Effector CD8-positive, alpha-beta T cell (primary cell): ENCODE results near the gene GEN1.

ENCODE experiments used
- DNase-seq: peaks from one replicate; lab custom pipeline; 2025; lab: John Stamatoyannopoulos, UW
- total RNA-seq, 4 experiments: gene quantifications; one replicate each; lab custom pipeline; 2026; lab: John Stamatoyannopoulos, UW

Gene GEN1, protein sequence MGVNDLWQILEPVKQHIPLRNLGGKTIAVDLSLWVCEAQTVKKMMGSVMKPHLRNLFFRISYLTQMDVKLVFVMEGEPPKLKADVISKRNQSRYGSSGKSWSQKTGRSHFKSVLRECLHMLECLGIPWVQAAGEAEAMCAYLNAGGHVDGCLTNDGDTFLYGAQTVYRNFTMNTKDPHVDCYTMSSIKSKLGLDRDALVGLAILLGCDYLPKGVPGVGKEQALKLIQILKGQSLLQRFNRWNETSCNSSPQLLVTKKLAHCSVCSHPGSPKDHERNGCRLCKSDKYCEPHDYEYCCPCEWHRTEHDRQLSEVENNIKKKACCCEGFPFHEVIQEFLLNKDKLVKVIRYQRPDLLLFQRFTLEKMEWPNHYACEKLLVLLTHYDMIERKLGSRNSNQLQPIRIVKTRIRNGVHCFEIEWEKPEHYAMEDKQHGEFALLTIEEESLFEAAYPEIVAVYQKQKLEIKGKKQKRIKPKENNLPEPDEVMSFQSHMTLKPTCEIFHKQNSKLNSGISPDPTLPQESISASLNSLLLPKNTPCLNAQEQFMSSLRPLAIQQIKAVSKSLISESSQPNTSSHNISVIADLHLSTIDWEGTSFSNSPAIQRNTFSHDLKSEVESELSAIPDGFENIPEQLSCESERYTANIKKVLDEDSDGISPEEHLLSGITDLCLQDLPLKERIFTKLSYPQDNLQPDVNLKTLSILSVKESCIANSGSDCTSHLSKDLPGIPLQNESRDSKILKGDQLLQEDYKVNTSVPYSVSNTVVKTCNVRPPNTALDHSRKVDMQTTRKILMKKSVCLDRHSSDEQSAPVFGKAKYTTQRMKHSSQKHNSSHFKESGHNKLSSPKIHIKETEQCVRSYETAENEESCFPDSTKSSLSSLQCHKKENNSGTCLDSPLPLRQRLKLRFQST
- total RNA-seq: 8.7 to 22.3 (median 14.9) reads per million in 4 experiments

DNA sequence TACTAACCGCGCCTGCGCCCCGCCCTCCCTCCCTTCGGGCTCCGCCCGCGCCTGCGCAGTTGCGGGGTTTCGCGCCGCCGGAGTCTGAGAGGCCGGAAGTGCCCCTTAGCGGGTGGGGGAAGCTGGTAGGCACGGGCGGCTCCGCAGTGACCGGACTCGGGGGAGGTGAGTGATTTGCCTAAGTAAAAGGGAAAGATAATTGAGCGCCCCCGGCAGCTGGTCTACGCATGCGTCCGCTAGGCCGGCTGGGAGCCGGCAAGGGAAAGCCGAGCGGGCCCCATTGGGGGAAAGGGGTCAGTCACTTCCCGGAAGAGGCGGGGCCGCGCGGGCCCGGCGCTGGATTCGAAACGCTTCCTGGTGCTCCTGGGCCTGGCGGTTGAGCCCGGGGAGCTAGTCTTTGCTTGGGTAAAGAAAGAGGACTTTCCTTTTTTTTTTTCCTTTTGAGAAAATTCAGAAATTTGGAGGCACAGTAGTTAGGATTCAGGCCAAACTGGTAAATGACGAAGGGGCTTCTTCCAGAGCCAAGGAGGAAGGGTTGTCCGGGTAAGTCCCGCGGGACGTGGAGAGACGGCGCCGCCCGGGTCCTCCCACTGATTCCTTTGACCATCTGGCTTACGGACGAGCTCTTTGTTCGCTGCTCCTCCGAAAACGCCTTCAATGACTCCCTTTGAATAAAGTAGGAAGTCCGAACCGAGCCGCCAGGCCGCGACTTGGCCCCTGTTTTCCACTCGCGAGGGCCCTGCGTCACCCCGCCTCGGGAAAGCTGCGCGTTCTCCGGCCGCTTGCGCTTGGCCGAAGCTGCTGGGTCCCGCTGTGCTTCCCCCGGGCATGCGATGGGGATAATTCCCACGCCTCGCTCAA lies at the start of gene GEN1, which contains the start of gene SMC6:
Gene GEN1 (plus strand): TSS at position 336 of the 861 bp plus-strand sequence. CDS start 5,806 bp downstream, outside the sequence.
Gene SMC6 (minus strand): TSS at position 8 of the 861 bp plus-strand sequence. CDS start 7,864 bp downstream, outside the sequence.
- peak; percentile 94 for DNase-seq

DNA sequence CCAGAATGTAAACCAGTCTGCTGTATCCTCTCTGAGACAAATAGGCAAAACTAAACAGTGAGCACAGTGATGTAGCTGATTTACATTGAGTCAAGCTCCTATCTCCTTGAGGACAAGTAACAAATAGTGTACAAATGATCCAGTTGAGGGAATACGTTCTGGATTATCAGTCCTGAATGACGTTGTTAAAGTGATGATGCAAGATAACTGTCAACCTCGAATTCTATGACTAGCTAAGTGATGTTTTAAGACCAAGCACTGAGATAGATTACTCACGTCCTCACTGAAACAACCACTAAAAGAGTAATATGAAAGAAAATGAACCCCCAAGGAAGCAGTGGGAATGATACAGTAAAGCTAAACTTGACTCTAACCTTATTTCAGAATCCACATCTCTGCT lies 47.1 kb upstream of the GEN1 start:
- DNase-seq: no peak

DNA sequence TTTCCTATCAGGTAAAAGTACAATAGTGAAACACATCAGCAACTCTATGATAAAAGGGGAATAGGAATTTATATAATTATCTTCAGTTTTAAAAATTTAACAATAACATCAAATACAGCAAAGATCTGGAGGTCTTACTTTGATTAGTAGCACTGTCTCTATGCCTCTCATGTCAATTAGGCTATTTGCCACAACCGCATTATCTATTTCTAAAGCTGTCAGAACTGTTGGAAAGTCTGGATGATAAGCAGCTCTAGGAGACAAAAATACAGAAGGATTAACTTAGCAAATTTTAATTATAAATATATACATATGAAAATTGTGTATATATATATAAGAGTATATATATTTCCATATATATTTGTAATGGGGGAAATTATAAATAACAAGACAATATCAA lies 45.4 kb upstream of the GEN1 start:
- DNase-seq: no peak

DNA sequence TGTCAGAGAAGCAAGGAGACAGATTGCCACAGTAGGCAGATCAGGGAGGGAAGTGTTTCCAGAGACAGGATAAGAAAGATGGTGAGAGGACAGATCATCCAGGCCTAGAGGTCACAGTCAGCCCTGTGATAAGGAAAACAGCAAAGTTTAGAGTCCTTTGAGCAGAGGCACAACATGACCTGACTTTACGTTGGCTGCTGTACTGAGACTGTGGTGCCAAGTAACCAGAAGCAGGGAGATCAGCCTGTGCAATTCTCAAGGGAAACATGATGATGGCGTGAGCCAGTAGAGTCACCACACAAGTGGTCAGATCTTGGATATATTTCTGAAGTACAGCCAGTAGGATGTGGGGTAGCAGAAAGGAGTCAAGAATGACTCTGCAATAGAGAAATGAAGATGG lies 44.0 kb upstream of the GEN1 start:
- no peak for DNase-seq

DNA sequence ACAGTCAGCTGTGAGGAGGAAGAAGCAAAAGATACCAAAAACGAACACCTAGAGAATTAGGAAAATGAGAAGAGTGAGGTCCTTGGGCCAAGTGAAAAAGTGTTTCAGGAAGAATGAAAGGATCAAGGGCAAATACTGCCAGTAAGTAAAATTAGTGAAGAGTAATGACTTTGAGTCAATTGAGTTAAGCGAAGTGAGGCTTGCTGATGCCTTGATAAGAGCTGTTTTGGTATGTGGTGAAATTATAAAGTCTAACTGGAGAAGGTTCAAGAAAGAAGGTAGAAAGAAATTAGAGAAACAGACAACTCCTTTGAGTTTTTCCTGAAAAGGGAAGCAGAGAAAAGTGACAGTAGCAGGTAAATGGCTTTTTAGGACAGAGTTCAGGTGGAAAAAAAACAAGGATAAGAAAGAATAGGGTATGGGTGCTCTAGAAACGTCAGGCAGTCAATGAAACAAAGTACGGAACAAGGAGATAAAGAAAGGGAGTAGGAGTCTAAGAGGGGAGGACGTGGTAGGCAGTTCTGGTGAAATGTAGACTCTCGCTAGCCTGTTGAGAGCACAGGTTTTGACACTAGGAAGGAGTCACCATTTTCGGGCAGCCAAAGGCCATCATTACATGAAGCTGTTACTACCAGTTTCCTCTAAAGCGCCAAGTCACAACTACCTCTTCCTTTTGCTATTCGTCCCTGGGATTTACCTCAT lies 43.2 kb upstream of the GEN1 start:
- DNase-seq: no peak

DNA sequence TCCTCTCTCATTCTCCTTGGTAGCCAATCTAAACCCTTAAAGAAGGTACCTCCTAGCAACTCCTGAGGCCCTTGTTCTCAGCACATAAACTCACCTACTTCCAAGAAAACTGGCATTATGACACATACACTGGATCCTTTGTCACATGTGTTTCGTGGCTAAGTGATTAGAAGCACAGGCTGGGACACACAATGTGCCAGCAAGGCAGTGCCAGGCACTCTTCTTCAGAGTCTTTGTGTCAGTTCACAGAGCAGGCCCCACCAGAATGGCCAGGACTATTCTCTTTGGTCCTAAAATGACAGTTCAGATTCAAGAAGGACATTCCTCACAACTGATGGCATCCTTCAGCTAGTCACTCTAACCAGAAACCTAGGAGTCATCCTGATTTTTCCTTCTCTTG lies 40.6 kb upstream of the GEN1 start:
- no peak for DNase-seq

DNA sequence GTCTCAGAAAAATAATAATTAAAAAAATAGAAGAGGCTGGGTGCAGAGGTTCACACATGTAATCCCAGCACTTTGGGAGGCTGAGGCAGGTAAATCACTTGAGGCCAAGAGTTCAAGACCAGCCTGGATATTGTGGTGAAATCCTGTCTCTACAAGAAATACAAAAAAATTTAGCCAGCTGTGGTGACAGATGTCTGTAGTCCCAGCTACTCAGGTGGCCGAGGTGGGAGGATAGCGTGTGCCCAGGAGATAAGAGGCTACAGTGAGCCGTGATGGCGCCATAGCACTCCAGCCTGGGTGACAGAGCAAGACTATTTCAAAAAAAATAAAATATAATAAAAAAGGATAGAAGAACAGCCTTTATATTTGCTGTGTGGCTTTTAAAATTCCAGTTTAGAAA lies 36.3 kb upstream of the GEN1 start:
- DNase-seq: no peak

DNA sequence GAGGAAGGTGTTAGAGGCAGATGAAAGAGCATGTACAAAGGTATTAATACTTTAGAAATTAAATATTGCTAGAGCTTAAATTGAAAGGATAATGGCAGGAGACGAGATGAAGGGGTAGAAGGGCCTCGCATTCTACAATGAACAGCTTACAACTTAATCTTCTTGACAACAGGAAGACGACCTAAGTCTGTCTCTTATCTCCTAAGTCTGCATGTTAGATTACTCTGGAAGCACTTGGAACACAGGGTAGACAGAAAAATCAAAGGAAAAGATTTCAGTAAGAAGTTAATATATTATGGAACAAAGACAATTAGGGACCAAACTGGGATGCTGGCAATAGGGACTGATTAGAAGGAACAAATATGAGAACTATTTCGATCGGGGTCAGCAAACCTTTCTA lies 35.2 kb upstream of the GEN1 start:
- no peak for DNase-seq

DNA sequence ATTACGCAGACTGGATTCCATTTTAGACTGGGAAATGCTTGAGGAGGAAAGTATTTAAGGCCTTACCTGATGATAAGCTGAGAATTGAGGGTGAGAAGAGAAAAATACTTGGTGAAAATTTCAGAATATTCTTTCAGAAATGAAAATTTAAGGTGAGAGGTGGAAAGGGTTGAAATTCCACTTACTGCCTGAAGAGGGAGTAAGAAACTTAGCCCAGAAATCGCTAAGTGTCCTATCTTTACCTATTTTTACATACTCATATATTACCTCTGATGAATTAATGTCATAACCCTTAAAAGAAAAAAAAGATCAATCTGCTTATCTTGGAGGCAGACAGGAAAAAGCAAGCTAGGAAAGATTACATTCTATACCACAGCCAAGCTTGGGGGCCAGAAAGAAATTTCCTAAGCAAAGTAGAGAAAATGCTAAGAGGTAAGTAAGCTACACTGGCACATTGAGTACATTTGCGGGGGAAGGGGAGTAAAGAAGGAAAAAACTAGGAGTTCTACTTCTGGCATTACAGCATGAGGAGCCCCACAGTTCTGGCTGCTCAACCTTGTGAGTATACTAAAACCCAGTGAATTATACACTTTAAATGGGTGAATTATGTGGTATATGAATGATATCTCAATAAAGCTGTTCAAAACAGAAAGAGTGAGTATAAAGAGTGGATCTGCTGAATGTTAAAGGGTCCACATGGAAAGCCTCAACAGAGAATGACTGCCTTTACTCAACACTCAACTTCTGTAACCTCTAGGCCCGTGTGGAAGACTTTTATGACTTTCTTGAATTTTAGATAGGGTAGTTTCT lies 34.2 kb upstream of the GEN1 start:
- no peak for DNase-seq

DNA sequence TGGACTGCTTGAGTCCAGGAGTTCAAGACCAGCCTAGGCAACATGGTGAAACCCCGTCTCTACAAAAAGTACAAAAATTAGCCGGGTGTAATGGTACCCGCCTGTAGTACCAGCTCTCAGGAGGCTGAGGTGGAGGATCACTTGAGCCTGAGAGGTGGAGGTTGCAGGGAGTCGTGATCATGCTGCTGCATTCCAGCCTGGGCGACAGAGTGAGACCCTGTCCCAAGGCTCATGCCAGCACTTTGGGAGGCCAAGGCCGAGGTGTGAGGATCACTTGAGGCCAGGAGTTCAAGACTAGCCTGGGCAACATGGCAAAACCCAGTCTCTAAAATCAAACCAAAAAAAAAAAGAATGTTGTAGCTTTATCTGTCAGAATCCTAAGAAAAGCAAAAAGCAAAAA lies 25.7 kb upstream of the GEN1 start:
- no peak for DNase-seq

DNA sequence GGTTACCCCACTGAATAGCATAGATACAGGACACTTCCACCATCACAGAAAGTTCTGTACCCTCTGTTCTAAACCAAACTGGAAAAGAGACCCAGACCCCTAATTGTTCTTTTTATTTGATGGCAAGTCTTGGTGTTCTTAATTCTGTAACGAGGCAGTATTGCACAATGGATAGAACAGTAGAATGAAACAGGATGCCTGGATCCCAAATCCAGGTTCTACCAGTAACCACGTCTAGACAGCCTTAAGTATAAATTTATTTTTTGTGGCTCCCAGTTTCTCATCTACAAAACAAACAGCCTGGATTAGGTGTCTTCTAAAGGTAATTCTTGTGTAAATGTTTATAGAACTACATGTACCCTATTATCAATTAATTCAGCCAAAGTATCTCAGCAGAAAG lies 24.1 kb upstream of the GEN1 start:
- DNase-seq: no peak

DNA sequence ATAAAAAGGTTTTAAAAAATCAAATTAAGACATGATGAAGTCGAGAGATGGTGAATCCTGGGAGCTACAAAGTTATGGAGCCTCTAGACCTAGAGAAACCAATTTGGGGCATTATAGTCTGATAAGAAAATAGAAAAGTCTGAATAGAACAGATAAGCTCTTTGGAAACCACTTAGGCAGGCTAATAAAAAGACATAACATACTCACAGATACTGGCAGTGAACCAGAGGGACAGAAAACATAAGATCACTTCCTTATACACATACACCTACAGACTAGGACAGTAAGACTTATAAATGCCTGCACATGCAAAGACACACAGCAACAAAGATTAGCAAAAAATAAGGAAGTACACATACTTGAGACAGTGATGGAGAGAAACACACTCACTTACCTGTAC lies 20.3 kb upstream of the GEN1 start:
- no peak for DNase-seq

DNA sequence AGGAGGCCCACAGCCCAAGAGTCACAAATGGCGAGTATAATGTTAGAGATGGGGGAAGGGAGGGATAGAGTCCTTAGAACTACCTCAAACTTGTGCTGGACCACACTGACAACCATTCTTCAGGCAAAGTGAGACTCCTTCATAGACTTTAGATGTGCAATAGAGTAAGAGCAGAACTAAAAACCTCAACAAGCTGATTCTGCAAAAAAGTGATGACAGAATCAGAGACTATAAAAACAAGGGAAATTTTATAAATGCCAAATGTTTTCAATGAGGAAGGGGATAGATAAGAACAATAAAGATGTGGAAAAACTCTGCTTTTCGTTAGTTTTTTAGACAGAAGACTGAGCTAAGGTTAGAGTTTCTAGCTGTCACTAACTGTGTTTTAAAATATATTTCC lies 18.1 kb upstream of the GEN1 start:
- no peak for DNase-seq

DNA sequence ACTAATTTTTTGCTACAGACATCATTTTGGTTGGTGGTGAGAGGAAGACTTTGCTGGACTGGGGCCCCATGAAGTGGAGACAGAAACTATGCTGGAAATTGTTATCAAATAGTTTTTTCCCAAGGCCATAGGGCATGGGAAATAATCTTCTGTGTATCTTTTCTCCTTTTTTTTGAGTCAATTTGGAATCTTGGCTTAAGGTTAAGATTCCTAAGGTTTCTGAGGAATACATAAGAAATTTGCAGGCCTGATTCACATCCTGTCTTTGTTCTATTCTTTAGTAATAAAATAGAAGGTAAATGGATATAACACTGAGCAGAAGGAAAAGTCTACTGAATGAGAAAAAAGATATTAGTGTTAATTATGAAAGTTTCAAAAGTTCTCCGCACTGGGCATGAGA lies 16.9 kb upstream of the GEN1 start:
- DNase-seq: no peak

DNA sequence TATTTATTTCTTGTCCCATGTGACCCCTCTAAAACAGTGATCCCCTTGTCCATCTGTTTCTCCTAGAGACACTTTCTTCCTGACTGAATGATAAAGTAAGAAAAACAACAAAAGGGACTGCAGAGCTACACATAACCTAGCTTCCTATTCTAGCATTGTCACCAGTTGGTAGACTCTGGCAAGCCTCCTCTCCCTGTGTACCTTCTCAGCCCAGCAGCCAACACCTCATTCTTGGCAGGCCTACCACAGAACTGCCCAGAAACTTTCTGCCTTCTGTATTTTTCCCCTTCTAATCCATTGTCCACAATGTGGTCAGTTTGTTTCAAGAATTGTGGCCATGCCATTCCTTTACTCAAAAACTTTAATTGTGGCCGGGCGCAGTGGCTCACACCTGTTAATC lies 13.7 kb upstream of the GEN1 start:
- no peak for DNase-seq

DNA sequence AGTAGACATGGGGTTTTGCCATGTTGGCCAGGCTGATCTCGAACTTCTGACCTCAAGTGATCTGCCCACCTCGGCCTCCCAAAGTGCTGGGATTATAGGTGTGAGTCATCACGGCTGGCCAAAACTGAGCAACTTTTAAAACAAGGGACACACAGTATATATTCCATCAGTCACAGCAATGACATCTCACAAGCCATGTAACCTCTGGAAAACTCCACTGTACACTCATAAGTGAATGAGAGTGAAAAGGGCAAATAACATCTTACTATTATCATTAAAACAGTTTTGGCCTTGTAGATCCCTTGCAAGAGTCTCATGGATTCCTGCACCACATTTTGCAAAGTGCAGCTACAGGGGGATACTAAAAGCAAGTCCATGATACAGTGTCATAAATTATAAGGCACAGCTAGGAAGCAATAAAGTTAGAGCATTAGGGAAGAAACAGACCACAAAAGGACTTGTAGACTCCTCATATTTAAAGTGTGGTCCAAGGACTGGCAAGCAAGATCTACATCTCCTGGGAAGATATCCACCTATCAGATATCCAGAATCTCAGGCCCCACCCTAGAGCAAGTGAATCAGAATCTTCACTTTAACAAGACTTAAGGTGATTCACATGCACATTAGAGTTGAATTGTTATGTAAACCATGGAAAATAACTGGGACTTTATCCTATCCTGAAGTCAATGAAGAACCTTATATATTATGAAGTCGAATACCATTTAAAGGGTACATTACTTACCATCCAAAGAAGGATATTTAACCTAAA lies 6.1 kb upstream of the GEN1 start:
- DNase-seq: no peak

DNA sequence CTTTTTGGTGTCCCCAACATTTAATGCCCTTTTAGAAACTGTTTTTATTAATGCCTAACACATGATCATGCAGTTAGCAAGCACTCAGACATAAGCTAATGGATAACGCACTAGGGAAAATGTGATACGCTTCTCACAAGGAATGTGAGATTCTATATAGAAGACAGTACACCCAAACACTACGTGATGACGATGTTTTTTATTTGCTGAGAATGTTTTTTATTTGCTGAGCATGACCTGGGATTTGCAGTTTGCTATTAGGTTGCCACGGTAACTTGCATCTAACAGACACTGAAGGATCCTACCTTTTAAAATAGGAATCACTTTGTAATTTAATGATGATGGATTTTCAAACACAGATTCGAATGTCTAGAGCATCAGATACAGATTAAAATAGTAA lies 5.2 kb upstream of the GEN1 start:
- DNase-seq: no peak

DNA sequence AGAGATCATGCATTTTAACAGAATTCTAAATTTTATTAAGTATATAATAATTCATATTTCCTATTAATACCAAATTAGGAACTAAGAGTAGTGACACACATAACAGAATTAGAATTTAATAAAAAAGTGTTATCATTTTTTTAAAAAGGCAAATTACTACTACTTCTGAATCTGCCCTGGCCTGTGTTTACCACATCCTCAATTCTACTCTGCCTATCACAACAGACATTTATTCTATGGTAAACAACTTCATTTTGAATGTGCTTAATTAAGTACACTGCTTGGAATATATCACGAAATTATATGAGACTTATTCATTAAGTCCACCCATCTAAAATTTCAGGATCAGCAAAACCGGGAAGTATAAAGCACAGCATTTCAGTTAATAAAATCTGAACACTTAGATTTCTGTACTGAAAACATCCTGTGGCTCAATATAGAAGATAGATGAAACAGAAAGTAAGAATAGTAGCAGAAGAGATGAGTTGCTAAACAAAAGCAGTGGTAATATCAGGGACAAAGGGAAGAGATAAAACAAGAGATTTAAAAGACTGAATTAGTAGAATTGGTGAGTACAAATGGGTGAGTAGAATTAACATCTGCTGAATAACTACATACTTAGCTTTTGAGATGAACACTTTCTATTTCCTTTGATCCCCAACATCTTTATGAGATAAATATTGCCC lies 4.0 kb upstream of the GEN1 start:
- no peak for DNase-seq

DNA sequence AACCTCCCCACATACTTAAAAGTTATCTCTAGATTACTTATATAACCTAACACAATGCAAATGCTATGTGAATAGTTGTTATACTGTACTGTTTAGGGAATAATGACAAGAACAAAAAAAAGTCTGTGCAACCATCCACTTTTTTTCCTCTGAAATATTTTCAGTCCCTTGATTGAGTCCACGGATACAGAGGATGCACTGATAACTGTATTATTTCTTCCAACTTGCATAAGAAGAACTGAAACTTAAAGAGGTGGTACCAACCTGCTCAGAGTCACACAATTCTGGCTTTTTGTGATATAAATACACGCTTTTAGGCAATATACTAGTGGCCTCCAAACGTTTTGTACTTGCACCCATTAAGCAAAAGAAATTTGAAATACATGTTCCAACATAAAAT lies 1.7 kb upstream of the GEN1 start:
- DNase-seq: no peak
